Liver (tissue), 9 donors: ENCODE data around the gene DCUN1D1. TPM values are rescaled to one million over a fixed set of nuclear protein-coding genes. Genes with fewer than 3 reads are reported as not detected.

Experiments
- DNase-seq: peaks from one replicate; pipeline ENCODE4 v3.0.0-alpha.2; 2017; ENCODE audit warnings: low spot score
- H3K27ac ChIP-seq, 2 donors: one replicate each; pipeline ENCODE4 v1.7.0; 2013; ENCODE audit warnings: inconsistent platforms in 2 of 2, low read length in 2 of 2, control low read depth in 1 of 2, low read depth in 1 of 2, mild to moderate bottlenecking in 1 of 2
- H3K27me3 ChIP-seq, 4 donors: one replicate each; pipeline versions ENCODE4 v1.6.1 to v1.7.0; 2013; ENCODE audit warnings: low read length in 3 of 4, inconsistent platforms in 1 of 4, mild to moderate bottlenecking in 1 of 4, moderate library complexity in 1 of 4; ENCODE audit not compliant: control insufficient read depth in 4 of 4, insufficient read depth in 4 of 4
- H3K36me3 ChIP-seq, 4 donors: one replicate each; pipeline versions ENCODE4 v1.6.1 to v1.7.0; 2013; ENCODE audit warnings: low read length in 3 of 4, mild to moderate bottlenecking in 3 of 4, low read depth in 1 of 4, moderate library complexity in 1 of 4; ENCODE audit not compliant: control insufficient read depth in 4 of 4, insufficient read depth in 3 of 4
- H3K4me1 ChIP-seq, 4 donors: one replicate each; pipeline versions ENCODE4 v1.6.1 to v1.7.0; 2013; ENCODE audit warnings: low read length in 3 of 4, mild to moderate bottlenecking in 3 of 4, moderate library complexity in 1 of 4; ENCODE audit not compliant: control insufficient read depth in 4 of 4, insufficient read depth in 4 of 4
- H3K4me3 ChIP-seq, 3 donors: one replicate each; pipeline versions ENCODE4 v1.6.1 to v1.7.0; 2013; ENCODE audit warnings: low read length in 3 of 3, control low read depth in 1 of 3, low read depth in 1 of 3, mild to moderate bottlenecking in 1 of 3
- H3K9ac ChIP-seq, 2 donors: one replicate each; pipeline ENCODE4 v1.7.0; 2013; ENCODE audit warnings: low read length in 2 of 2, mild to moderate bottlenecking in 2 of 2, moderate library complexity in 2 of 2, control low read depth in 1 of 2, low read depth in 1 of 2
- H3K9me3 ChIP-seq, 4 donors: one replicate each; pipeline versions ENCODE4 v1.6.1 to v1.7.0; 2013; ENCODE audit warnings: low read length in 3 of 4; ENCODE audit not compliant: control insufficient read depth in 4 of 4
- ATF3 ChIP-seq: IDR thresholded peaks from 2 replicates; pipeline ENCODE4 v1.6.1; 2016; ENCODE audit warnings: antibody characterized with exemption
- CTCF ChIP-seq: fragments of 150-350 bp; IDR thresholded peaks from 2 replicates; pipeline ENCODE4 v1.5.1; 2017; ENCODE audit warnings: improper control_type of control experiment, low read depth, low read length; ENCODE audit not compliant: missing input control
- EGR1 ChIP-seq, 2 donors: IDR thresholded peaks; 2 replicates each; pipeline ENCODE4 v1.6.1; 2016 to 2018; ENCODE audit warnings: antibody characterized with exemption in 2 of 2, low read depth in 2 of 2
- FOXA1 ChIP-seq: IDR thresholded peaks from 2 replicates; pipeline ENCODE4 v1.6.1; 2016; ENCODE audit warnings: antibody characterized with exemption
- FOXA2 ChIP-seq: IDR thresholded peaks from 2 replicates; pipeline ENCODE4 v1.6.1; 2016; ENCODE audit warnings: antibody characterized with exemption
- GABPA ChIP-seq, 2 donors: IDR thresholded peaks in 1 of 2; conservative IDR thresholded peaks in 1 of 2; 2 replicates each; pipeline ENCODE4 v1.6.1; 2016; ENCODE audit warnings: antibody characterized with exemption in 2 of 2, mild to moderate bottlenecking in 1 of 2, moderate library complexity in 1 of 2
- HNF4A ChIP-seq, 2 donors: conservative IDR thresholded peaks; 2 replicates each; pipeline ENCODE4 v1.6.1; 2016; ENCODE audit warnings: antibody characterized with exemption in 2 of 2, mild to moderate bottlenecking in 2 of 2
- HNF4G ChIP-seq: IDR thresholded peaks from 2 replicates; pipeline ENCODE4 v1.6.1; 2016; ENCODE audit warnings: antibody characterized with exemption
- JUND ChIP-seq, 2 donors: IDR thresholded peaks; 2 replicates each; pipeline ENCODE4 v1.6.1; 2016; ENCODE audit warnings: antibody characterized with exemption in 2 of 2
- MAX ChIP-seq: IDR thresholded peaks from 2 replicates; pipeline ENCODE4 v1.6.1; 2016; ENCODE audit warnings: antibody characterized with exemption
- NR2F2 ChIP-seq: IDR thresholded peaks from 2 replicates; pipeline ENCODE4 v1.6.1; 2016; ENCODE audit warnings: antibody characterized with exemption
- RAD21 ChIP-seq, 2 donors: IDR thresholded peaks; 2 replicates each; pipeline ENCODE4 v1.6.1; 2016; ENCODE audit warnings: antibody characterized with exemption in 2 of 2, mild to moderate bottlenecking in 2 of 2
- REST ChIP-seq: IDR thresholded peaks from 2 replicates; pipeline ENCODE4 v1.6.1; 2016; ENCODE audit warnings: antibody characterized with exemption, mild to moderate bottlenecking
- RXRA ChIP-seq, 2 donors: IDR thresholded peaks; 2 replicates each; pipeline ENCODE4 v1.6.1; 2017 to 2018; ENCODE audit warnings: antibody characterized with exemption in 2 of 2, mild to moderate bottlenecking in 1 of 2
- SP1 ChIP-seq: IDR thresholded peaks from 2 replicates; pipeline ENCODE4 v1.6.1; 2018; ENCODE audit warnings: antibody characterized with exemption, mild to moderate bottlenecking
- TAF1 ChIP-seq: conservative IDR thresholded peaks from 2 replicates; pipeline ENCODE4 v1.6.1; 2016; ENCODE audit warnings: antibody characterized with exemption, mild to moderate bottlenecking
- YY1 ChIP-seq: IDR thresholded peaks from 2 replicates; pipeline ENCODE4 v1.6.1; 2016; ENCODE audit warnings: antibody characterized with exemption, mild to moderate bottlenecking
- ZBTB33 ChIP-seq: IDR thresholded peaks from 2 replicates; pipeline ENCODE4 v1.6.1; 2016; ENCODE audit warnings: antibody characterized with exemption
- WGBS: extraction: QIAGEN DNeasy Blood & Tissue Kit; methylation state at CpG from one replicate; pipeline ENCODE4 v1.1.7; 2013; 5-methylcytosine and 5-hydroxymethylcytosine counted together
- polyA plus RNA-seq, 2 donors: library from polyadenylated mRNA; stranded (reverse) in 1 of 2; unstranded in 1 of 2; fragments of 200-250 nt in 1 of 2; fragments of >200 nt in 1 of 2; fragmentation: Nextera tagmentation in 1 of 2; extraction: Ambion mirVana in 1 of 2; gene quantifications; one replicate each; pipeline versions ENCODE4 v1.2.1 to v1.2.3, GENCODE V29; 2013 to 2015
- total RNA-seq, 2 donors: library from RNA; depleted of rRNA; stranded (reverse); fragments of >200 nt; gene quantifications; one replicate each; pipeline ENCODE4 v1.2.3, GENCODE V29; 2014
- donor health status: healthy.
- donor health status: healthy.
- donor health status: healthy.
- donor health status: healthy.
- donor health status: healthy.

The DCUN1D1 gene
- total and polyA plus RNA-seq, 4 donors: 9.1 to 56.0 (median 23.5) TPM

- Histone ChIP-seq H3K9ac (no peak overlapping the region), H3K27me3 (no peaks in the 10 kb centered on the region), H3K27ac (no peak overlapping the region), H3K4me3 (no peak overlapping the region), H3K4me1 (peaks cover 0 to 2% (median 0%) of the 10 kb centered on the region in 4 donors), H3K36me3 (peaks cover 3 to 20% (median 8%) of the 10 kb centered on the region in 4 donors), H3K9me3 (no peaks in the 10 kb centered on the region)
- 97% methylated on average over 3 of the region's 3 CpGs for WGBS
- TF ChIP-seq REST: no peak
- TF ChIP-seq SP1: no peak
- TF ChIP-seq RXRA (IDR thresholded peaks at IDR 0.05): no peak
- TF ChIP-seq EGR1 (IDR thresholded peaks at IDR 0.05; ENCODE audit: low read depth in 2 of 2): no peak
- TF ChIP-seq FOXA2: no peak
- TF ChIP-seq ZBTB33: no peak
- TF ChIP-seq YY1: no peak
- TF ChIP-seq NR2F2: no peak
- TF ChIP-seq CTCF: no peak
- TF ChIP-seq ATF3: no peak
- no peak for TF ChIP-seq RAD21 (IDR thresholded peaks at IDR 0.05)
- no peak for TF ChIP-seq JUND (IDR thresholded peaks at IDR 0.05)
- no peak for TF ChIP-seq GABPA (IDR thresholded peaks at IDR 0.05 in 1 of 2, conservative IDR thresholded peaks at IDR 0.05 in 1 of 2)
- TF ChIP-seq TAF1: no peak
- no peak for TF ChIP-seq HNF4G
- TF ChIP-seq FOXA1: no peak
- TF ChIP-seq HNF4A (conservative IDR thresholded peaks at IDR 0.05): no peak
- no peak for TF ChIP-seq MAX
- no peak for DNase-seq
These were observed 76.2 kb downstream of the DCUN1D1 start for GRCh38 chr3:182904164-182904563.

- Histone ChIP-seq H3K4me3 (no peak overlapping the region), H3K36me3 (peaks cover 5 to 19% (median 10%) of the 10 kb centered on the region in 4 donors), H3K9ac (no peak overlapping the region), H3K9me3 (no peaks in the 10 kb centered on the region), H3K27me3 (no peaks in the 10 kb centered on the region), H3K27ac (no peak overlapping the region), H3K4me1 (peaks cover 0 to 2% (median 0%) of the 10 kb centered on the region in 4 donors)
- 84% methylated on average over 5 of the region's 5 CpGs for WGBS
- no peak for DNase-seq
- no peak for TF ChIP-seq RXRA (IDR thresholded peaks at IDR 0.05)
- no peak for TF ChIP-seq RAD21 (IDR thresholded peaks at IDR 0.05)
- TF ChIP-seq HNF4A (conservative IDR thresholded peaks at IDR 0.05): no peak
- TF ChIP-seq YY1: no peak
- no peak for TF ChIP-seq MAX
- TF ChIP-seq HNF4G: no peak
- no peak for TF ChIP-seq SP1
- TF ChIP-seq CTCF: no peak
- TF ChIP-seq EGR1 (IDR thresholded peaks at IDR 0.05; ENCODE audit: low read depth in 2 of 2): no peak
- TF ChIP-seq ATF3: no peak
- no peak for TF ChIP-seq JUND (IDR thresholded peaks at IDR 0.05)
- TF ChIP-seq ZBTB33: no peak
- no peak for TF ChIP-seq GABPA (IDR thresholded peaks at IDR 0.05 in 1 of 2, conservative IDR thresholded peaks at IDR 0.05 in 1 of 2)
These were observed 78.1 kb downstream of the DCUN1D1 start for GRCh38 chr3:182902236-182902635.
